NB4 (cell line): Measurements from ENCODE around the gene ZKSCAN2.

Experiments used
- DNase-seq: peaks from one replicate; pipeline ENCODE4 v3.0.0; 2010; ENCODE audit warnings: low read depth
- H3K4me3 ChIP-seq: one replicate; pipeline ENCODE4 v1.5.1; 2011; ENCODE audit warnings: mild to moderate bottlenecking, low read depth, low read length, moderate library complexity
- CTCF ChIP-seq: IDR thresholded peaks from one replicate; pipeline ENCODE4 v1.5.1; 2012; ENCODE audit warnings: low read depth, low read length
- MAX ChIP-seq: IDR thresholded peaks from 2 replicates; pipeline ENCODE4 v1.6.1; 2011; ENCODE audit warnings: low read depth, low read length
- MYC ChIP-seq: IDR thresholded peaks from 2 replicates; pipeline ENCODE4 v1.6.1; 2011; ENCODE audit warnings: low read depth, low read length
- POLR2A ChIP-seq: IDR thresholded peaks from 2 replicates; pipeline ENCODE4 v1.6.1; 2011; ENCODE audit warnings: mild to moderate bottlenecking; ENCODE audit not compliant: insufficient read length; ENCODE audit errors: extremely low read depth

Gene ZKSCAN2

GRCh38 chr16:25219070-25219737, 38.4 kb downstream of the ZKSCAN2 start:
- TF ChIP-seq POLR2A (no peak), CTCF (no peak), MYC (no peak), MAX (no peak)
- no peak for DNase-seq

GRCh38 chr16:25217921-25218320, 39.7 kb downstream of the ZKSCAN2 start:
- no peak for DNase-seq
- TF ChIP-seq CTCF, result no peak
- TF ChIP-seq MAX, result no peak
- no peak for TF ChIP-seq POLR2A
- no peak for TF ChIP-seq MYC
- no peak overlapping the region for H3K4me3 ChIP-seq

More at GRCh38 chr16:25219070-25219737, 38.4 kb downstream of the ZKSCAN2 start:
- no peak overlapping the region for H3K4me3 ChIP-seq

- no peak overlapping the region for H3K4me3 ChIP-seq
- no peak for TF ChIP-seq POLR2A
- no peak for TF ChIP-seq CTCF
- DNase-seq, result no peak
These were observed 40.5 kb downstream of the ZKSCAN2 start for GRCh38 chr16:25217112-25217511.

- no peak for TF ChIP-seq CTCF
- no peak for TF ChIP-seq MAX
- no peak for DNase-seq
- H3K4me3 ChIP-seq, result no peak overlapping the region
These were observed 43.8 kb downstream of the ZKSCAN2 start for GRCh38 chr16:25213709-25214397.

GRCh38 chr16:25212636-25213035, 45.0 kb downstream of the ZKSCAN2 start:
- no peak for TF ChIP-seq POLR2A
- no peak for TF ChIP-seq MYC
- no peak for TF ChIP-seq MAX
- no peak for DNase-seq
- no peak overlapping the region for H3K4me3 ChIP-seq

- DNase-seq, result peak; percentile 93
- TF ChIP-seq MAX (peak; percentile 37; the same call in 1 of the 2 replicates), CTCF (no peak)
- no peak overlapping the region for H3K4me3 ChIP-seq
These were observed 46.9 kb downstream of the ZKSCAN2 start for GRCh38 chr16:25210758-25211157.
